Fibroblast of the aortic adventitia (primary cell): ENCODE data around the gene RARRES2. TPM values are rescaled to one million over a fixed set of nuclear protein-coding genes. Genes with fewer than 3 reads are reported as not detected.

ENCODE experiments used
- DNase-seq: peaks from one replicate; pipeline ENCODE4 v3.0.0-alpha.2; 2010; ENCODE audit warnings: low read depth
- H3K4me3 ChIP-seq: 2 replicates; pipeline ENCODE4 v1.5.1; 2011; ENCODE audit warnings: low read depth, mild to moderate bottlenecking, control low read depth, low read length, moderate library complexity
- total RNA-seq: library from RNA; depleted of rRNA; stranded (reverse); fragments of >200 nt; gene quantifications from 2 replicates; pipeline ENCODE4 v1.2.3, GENCODE V29; 2012; ENCODE audit warnings: low replicate concordance
- TF ChIP-seq, protein P1 (sequence below): IDR thresholded peaks from 2 replicates; pipeline ENCODE4 v1.5.1; 2011; ENCODE audit warnings: mild to moderate bottlenecking, low read length, control low read depth, inconsistent platforms; ENCODE audit not compliant: insufficient read depth

RARRES2 gene
- total RNA-seq, 1 donor: 1.4 TPM

GRCh38 chr7:150368096-150368883 is 26.9 kb upstream of the RARRES2 start, which contains the start of gene REPIN1:
Gene REPIN1 (plus strand): TSS chr7:150368822. CDS start chr7:150369712, 890 bp downstream.
- H3K4me3 ChIP-seq: peak within 1 kb of the TSS; percentile 95
- DNase-seq: peak; percentile 73
- TF ChIP-seq, protein P1, sequence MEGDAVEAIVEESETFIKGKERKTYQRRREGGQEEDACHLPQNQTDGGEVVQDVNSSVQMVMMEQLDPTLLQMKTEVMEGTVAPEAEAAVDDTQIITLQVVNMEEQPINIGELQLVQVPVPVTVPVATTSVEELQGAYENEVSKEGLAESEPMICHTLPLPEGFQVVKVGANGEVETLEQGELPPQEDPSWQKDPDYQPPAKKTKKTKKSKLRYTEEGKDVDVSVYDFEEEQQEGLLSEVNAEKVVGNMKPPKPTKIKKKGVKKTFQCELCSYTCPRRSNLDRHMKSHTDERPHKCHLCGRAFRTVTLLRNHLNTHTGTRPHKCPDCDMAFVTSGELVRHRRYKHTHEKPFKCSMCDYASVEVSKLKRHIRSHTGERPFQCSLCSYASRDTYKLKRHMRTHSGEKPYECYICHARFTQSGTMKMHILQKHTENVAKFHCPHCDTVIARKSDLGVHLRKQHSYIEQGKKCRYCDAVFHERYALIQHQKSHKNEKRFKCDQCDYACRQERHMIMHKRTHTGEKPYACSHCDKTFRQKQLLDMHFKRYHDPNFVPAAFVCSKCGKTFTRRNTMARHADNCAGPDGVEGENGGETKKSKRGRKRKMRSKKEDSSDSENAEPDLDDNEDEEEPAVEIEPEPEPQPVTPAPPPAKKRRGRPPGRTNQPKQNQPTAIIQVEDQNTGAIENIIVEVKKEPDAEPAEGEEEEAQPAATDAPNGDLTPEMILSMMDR: no peak

GRCh38 chr7:150367677-150368095 is 26.3 kb upstream of the RARRES2 start:
- TF ChIP-seq, protein P1: no peak
- peak overlapping the region; percentile 95 for H3K4me3 ChIP-seq
- DNase-seq: no peak

DNA sequence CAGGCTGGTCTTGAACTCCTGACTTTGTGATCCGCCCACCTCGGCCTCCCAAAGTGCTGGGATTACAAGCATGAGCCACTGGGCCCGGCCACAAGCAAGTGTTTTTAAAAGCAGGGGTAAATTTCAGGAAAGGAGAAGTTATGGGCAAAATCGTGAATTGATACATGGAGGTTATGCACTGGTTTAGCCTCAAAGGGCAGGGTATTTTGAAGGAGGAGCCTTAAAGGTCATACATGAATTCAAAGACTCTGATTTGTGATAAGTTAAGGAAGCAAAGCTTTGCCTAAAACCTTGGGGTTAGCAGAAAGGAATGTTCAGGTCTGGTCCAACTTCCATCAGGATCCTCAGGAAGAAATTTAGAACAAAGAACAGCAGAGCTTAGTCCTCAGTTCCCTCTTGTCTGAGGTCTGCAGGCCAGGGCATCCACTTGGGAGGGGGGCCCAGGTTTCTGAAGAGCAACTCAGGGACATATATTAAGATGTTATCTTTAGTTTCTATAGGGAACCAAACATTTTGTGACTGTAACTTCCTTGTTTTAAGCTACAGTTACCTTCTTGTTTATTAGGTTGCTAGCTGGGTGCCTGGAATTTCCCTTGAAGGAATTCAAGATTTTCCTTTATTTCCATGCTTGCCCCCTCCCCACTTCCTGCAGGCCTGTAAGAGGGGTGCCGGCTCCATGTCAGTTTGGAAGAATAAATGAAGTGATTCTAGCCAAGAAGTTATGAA is 24.4 kb upstream of the RARRES2 start:
- TF ChIP-seq, protein P1: no peak
- DNase-seq: no peak
- H3K4me3 ChIP-seq: no peak overlapping the region

DNA sequence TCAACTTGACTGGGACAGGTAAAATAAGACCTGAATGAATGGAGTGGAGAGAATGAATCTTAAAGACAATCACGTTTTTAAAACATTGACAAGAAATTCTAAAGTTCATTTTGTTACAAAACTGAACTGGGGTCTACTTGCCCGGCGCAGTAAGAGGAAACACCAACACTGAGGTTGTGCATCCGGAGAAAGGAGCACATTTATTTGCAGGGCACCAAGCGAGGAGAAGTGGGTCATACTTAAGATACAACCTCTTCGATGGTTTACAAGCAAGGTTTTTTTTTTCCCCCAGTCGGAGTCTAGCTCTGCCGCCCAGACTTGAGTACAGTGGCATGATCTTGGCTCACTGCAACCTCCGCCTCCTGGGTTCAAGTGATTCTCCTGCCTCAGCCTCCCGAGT is 23.8 kb upstream of the RARRES2 start:
- TF ChIP-seq, protein P1: no peak
- DNase-seq: no peak
- H3K4me3 ChIP-seq: no peak overlapping the region

- no peak for DNase-seq
- H3K4me3 ChIP-seq: no peak overlapping the region
- TF ChIP-seq, protein P1: no peak
Measured at GRCh38 chr7:150363872-150364271, 22.4 kb upstream of the RARRES2 start.

- DNase-seq: no peak
- H3K4me3 ChIP-seq: no peak overlapping the region
- TF ChIP-seq, protein P1: no peak
Measured at GRCh38 chr7:150363370-150363769, 21.9 kb upstream of the RARRES2 start.
